Smooth muscle cell of bladder (primary cell): ENCODE data around the gene OR4E1. TPM values are rescaled to one million over a fixed set of nuclear protein-coding genes. Genes with fewer than 3 reads are reported as not detected.

Experiments used
- total RNA-seq: library from RNA; depleted of rRNA; stranded (reverse); fragments of >200 nt; gene quantifications from 2 replicates; pipeline ENCODE4 v1.2.3, GENCODE V29; 2014

OR4E1 gene, protein sequence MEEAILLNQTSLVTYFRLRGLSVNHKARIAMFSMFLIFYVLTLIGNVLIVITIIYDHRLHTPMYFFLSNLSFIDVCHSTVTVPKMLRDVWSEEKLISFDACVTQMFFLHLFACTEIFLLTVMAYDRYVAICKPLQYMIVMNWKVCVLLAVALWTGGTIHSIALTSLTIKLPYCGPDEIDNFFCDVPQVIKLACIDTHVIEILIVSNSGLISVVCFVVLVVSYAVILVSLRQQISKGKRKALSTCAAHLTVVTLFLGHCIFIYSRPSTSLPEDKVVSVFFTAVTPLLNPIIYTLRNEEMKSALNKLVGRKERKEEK
- not detected in 2 replicates for total RNA-seq

DNA sequence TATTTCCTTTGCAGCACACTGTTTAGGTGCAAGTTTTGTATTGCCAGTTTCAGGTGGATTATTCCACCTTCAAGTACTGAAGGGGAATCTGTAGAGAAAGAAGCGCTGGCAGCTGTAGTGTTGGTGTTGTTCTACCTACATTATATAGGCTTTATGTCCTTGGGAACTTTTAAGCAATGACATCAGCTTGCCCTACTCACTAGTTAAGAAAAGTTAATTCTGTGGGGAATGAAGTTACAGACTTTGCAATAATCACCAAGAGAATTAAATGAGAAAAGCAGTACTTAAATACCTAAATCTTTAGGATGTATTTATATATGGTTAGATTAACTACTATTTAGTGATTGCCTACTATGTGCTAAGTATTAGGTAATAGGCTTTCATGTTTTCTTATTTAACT is at the start of gene OR4E1:
Gene OR4E1, minus strand, starts transcription at position 101 of the 400 bp plus-strand sequence. CDS start 2,883 bp downstream, outside the sequence.

DNA sequence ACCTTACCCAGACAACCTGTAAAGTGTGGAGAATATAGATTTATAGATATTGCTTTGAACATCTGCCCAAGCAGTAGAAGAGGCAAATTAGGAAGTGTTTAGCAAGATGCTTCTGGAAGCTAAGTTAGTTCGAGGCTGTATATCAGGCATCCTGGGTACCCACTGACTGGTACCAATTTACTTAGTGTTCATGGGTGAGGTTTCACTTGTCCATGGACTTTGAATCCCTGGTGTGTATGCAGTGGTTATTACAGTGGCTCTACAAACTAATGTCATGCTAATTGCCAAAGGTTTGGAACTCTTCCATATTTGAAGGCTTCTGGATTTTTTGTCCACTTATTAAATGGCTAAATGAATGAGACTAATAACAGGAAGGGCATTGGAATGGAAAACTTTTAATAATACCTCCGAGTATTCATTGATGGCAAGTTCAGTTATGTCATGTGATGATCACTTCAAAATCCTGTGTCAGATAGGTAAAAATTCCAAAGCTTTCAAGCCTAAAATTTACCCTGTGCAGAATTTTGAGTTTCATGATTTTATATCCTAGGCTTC is 20.2 kb downstream of the OR4E1 start, which contains the start of gene OR4E2:
Gene OR4E2, plus strand, starts transcription at position 505 of the 555 bp plus-strand sequence. CDS start 11,248 bp downstream, outside the sequence.

DNA sequence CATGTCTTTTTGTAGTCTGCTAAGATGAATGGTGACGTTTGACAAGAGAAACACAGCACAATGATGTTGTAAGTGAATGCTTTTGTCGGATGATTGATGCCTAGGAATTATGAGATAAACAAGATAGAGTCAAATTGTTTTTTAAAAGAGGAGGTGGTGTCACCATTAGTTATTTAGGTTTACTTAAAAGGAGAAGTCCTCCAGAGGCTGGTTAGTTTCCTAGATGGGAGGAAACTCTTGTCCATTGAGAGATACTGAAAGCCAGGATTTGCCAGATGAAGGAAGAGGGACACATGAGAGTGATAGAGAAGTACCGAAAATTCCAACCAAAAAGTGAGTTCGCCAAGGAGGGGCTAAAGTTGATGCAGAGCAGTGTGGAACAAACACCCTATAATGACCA is 38.8 kb downstream of the OR4E1 start, which contains the start of gene OR10G2:
Gene OR10G2, minus strand, starts transcription at position 101 of the 400 bp plus-strand sequence. Its CDS starts 98 bp downstream, at position 3.

Other genes with a start within 250 kb of the OR4E1 start
- 36.0 and 39.1 TPM in 2 replicates for gene CHD8, start 217.7 kb downstream of the OR4E1 start, total RNA-seq
- gene RAB2B, start 196.9 kb downstream of the OR4E1 start, total RNA-seq = 15.1 and 19.7 TPM in 2 replicates
- 18.8 and 23.8 TPM in 2 replicates for gene TOX4, start 196.6 kb downstream of the OR4E1 start, total RNA-seq
- 41.5 and 45.8 TPM in 2 replicates for gene METTL3, start 162.5 kb downstream of the OR4E1 start, total RNA-seq
- 1.7 and 4.0 TPM in 2 replicates for gene SALL2, start 147.5 kb downstream of the OR4E1 start, total RNA-seq
- not detected in 2 replicates for gene OR10G3, start 93.7 kb downstream of the OR4E1 start, total RNA-seq
- not detected in 2 replicates for gene OR10G2, start 38.9 kb downstream of the OR4E1 start, total RNA-seq
- not detected in 2 replicates for gene OR4E2, start 20.0 kb downstream of the OR4E1 start, total RNA-seq